Uterus (tissue), 4 donors: ENCODE data around the gene TRAF3. TPM values are rescaled to one million over a fixed set of nuclear protein-coding genes. Genes with fewer than 3 reads are reported as not detected.

Experiments used
- DNase-seq, 2 donors: peaks; one replicate each; pipeline ENCODE4 v3.0.0-alpha.2; 2019 to 2020
- H3K27ac ChIP-seq, 2 donors: fragments of 200-600 bp; sonication (generic); 1 replicate in 1 of 2; 2 replicates in 1 of 2; pipeline ENCODE4 v1.5.1; 2016 to 2018
- H3K27me3 ChIP-seq, 2 donors: fragments of 200-600 bp; sonication (generic); one replicate each; pipeline ENCODE4 v1.5.1; 2018 to 2019; ENCODE audit warnings: control low read depth in 1 of 2
- H3K36me3 ChIP-seq, 2 donors: fragments of 200-600 bp; sonication (generic); one replicate each; pipeline ENCODE4 v1.5.1; 2019; ENCODE audit warnings: control low read depth in 1 of 2
- H3K4me1 ChIP-seq, 2 donors: fragments of 200-600 bp; sonication (generic); one replicate each; pipeline ENCODE4 v1.5.1; 2018 to 2019; ENCODE audit warnings: control low read depth in 1 of 2
- H3K4me3 ChIP-seq, 2 donors: fragments of 200-600 bp; sonication (generic); 1 replicate in 1 of 2; 2 replicates in 1 of 2; pipeline ENCODE4 v1.5.1; 2018 to 2019; ENCODE audit warnings: mild to moderate bottlenecking in 1 of 2
- H3K9me3 ChIP-seq, 2 donors: fragments of 200-600 bp; sonication (generic); one replicate each; pipeline ENCODE4 v1.5.1; 2019; ENCODE audit warnings: control low read depth in 1 of 2
- CTCF ChIP-seq, 4 experiments: fragments of 200-600 bp in 2 of 4; fragments of 450-650 bp in 2 of 4; sonication (generic) in 2 of 4; IDR thresholded peaks; one replicate each; pipeline ENCODE4 v1.5.1; 2016 to 2019; ENCODE audit warnings: antibody characterized with exemption in 4 of 4, mild to moderate bottlenecking in 2 of 4, moderate library complexity in 1 of 4
- POLR2A ChIP-seq, 2 donors: fragments of 450-650 bp; IDR thresholded peaks; one replicate each; pipeline ENCODE4 v1.6.1; 2016; ENCODE audit warnings: antibody characterized with exemption in 2 of 2, mild to moderate bottlenecking in 1 of 2, moderate library complexity in 1 of 2
- intact Hi-C: fragments of 100-400 bp; cut with DNase I; formaldehyde crosslinking; loops from one replicate; pipeline ENCODE4 v1.15.1; 2023; ENCODE audit warnings: low total_unique reads
- total RNA-seq, 4 donors: library from RNA; depleted of rRNA in 3 of 4; stranded (reverse); fragments of >200 nt in 3 of 4; gene quantifications; one replicate each; pipeline versions ENCODE4 v1.1.0 to v1.2.4, GENCODE V29; 2014 to 2023
- donor health status: DM: yes; HTN: yes; CAD: no.

TRAF3 gene
- total RNA-seq, 4 donors from 2014 or later: 7.4 to 33.1 (median 22.1) TPM

- Histone ChIP-seq H3K27me3 (no peaks in the 10 kb centered on the region), H3K4me3 (no peak overlapping the region), H3K9me3 (no peaks in the 10 kb centered on the region), H3K36me3 (no peaks in the 10 kb centered on the region), H3K27ac (no peak overlapping the region), H3K4me1 (no peaks in the 10 kb centered on the region)
- DNase-seq: no peak
- intact Hi-C loops: no loop called here
- no peak for TF ChIP-seq CTCF (IDR thresholded peaks at IDR 0.05)
- no peak for TF ChIP-seq POLR2A (IDR thresholded peaks at IDR 0.05)
These were observed 46.0 kb upstream of the TRAF3 start for GRCh38 chr14:102731101-102731870.

- intact Hi-C loops: no loop called here
- H3K27me3 ChIP-seq: no peaks in the 10 kb centered on the region
- H3K27ac ChIP-seq: no peak overlapping the region
- TF ChIP-seq POLR2A (IDR thresholded peaks at IDR 0.05): no peak
- TF ChIP-seq CTCF (IDR thresholded peaks at IDR 0.05): no peak
- no peaks in the 10 kb centered on the region for H3K4me1 ChIP-seq
- no peak overlapping the region for H3K4me3 ChIP-seq
- no peaks in the 10 kb centered on the region for H3K9me3 ChIP-seq
- DNase-seq: no peak
- H3K36me3 ChIP-seq: no peaks in the 10 kb centered on the region
These were observed 45.1 kb upstream of the TRAF3 start for GRCh38 chr14:102731871-102732800.

GRCh38 chr14:102732924-102733323 lies 44.3 kb upstream of the TRAF3 start:
- intact Hi-C loops: no loop called here
- H3K36me3 ChIP-seq: no peaks in the 10 kb centered on the region
- H3K9me3 ChIP-seq: no peaks in the 10 kb centered on the region
- DNase-seq: no peak
- no peaks in the 10 kb centered on the region for H3K4me1 ChIP-seq
- no peak overlapping the region for H3K27ac ChIP-seq
- TF ChIP-seq CTCF (IDR thresholded peaks at IDR 0.05) (no peak), POLR2A (IDR thresholded peaks at IDR 0.05) (no peak)
- H3K27me3 ChIP-seq: no peaks in the 10 kb centered on the region
- no peak overlapping the region for H3K4me3 ChIP-seq

- DNase-seq: no peak
- no peaks in the 10 kb centered on the region for H3K27me3 ChIP-seq
- no peak for TF ChIP-seq CTCF (IDR thresholded peaks at IDR 0.05)
- no peak for TF ChIP-seq POLR2A (IDR thresholded peaks at IDR 0.05)
These were observed 43.9 kb upstream of the TRAF3 start for GRCh38 chr14:102733326-102733725.

GRCh38 chr14:102734436-102734835 lies 42.8 kb upstream of the TRAF3 start:
- Histone ChIP-seq H3K36me3 (no peaks in the 10 kb centered on the region), H3K9me3 (no peaks in the 10 kb centered on the region), H3K27me3 (no peaks in the 10 kb centered on the region), H3K4me3 (no peak overlapping the region), H3K27ac (no peak overlapping the region), H3K4me1 (no peaks in the 10 kb centered on the region)
- no peak for TF ChIP-seq POLR2A (IDR thresholded peaks at IDR 0.05)
- no peak for TF ChIP-seq CTCF (IDR thresholded peaks at IDR 0.05)
- intact Hi-C loops: no loop called here
- no peak for DNase-seq

More at GRCh38 chr14:102733326-102733725, 43.9 kb upstream of the TRAF3 start:
- no peak overlapping the region for H3K27ac ChIP-seq
- H3K4me3 ChIP-seq: no peak overlapping the region
- H3K36me3 ChIP-seq: no peaks in the 10 kb centered on the region
- no peaks in the 10 kb centered on the region for H3K9me3 ChIP-seq
- H3K4me1 ChIP-seq: no peaks in the 10 kb centered on the region
- intact Hi-C loops: no loop called here
